Glomerular endothelial cell (primary cell): ENCODE measurements around the gene COL4A1. TPM values are rescaled to one million over a fixed set of nuclear protein-coding genes. Genes with fewer than 3 reads are reported as not detected.

Experiments
- DNase-seq: peaks from one replicate; pipeline ENCODE4 v3.0.0-alpha.2; 2011; ENCODE audit warnings: low read depth, low spot score; ENCODE audit errors: extremely low read depth
- total RNA-seq: library from RNA; depleted of rRNA; stranded (reverse); fragments of >200 nt; gene quantifications from 2 replicates; pipeline ENCODE4 v1.2.3, GENCODE V29; 2015

Gene COL4A1
- total RNA-seq, 1 donor from 2014 or later: 4,558 TPM

DNA sequence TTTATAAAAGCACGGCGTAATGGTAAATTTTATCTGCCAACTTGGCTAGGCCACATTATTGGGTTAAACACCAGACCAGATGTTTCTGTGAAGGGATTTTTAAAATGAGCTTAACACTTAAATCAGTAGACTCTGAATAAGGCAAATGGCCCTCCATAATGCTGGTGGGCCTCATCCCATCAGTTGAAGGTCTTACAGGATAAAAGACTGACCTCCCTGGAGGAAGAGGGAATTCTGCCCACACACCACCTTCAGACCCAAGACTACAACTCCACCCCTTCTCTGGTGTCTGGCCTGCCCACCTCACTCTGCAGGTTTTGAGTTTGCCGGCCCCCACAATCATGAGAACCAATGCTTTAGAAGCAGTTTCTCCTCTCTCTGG lies 96.4 kb downstream of the COL4A1 start:
- DNase-seq: no peak

DNA sequence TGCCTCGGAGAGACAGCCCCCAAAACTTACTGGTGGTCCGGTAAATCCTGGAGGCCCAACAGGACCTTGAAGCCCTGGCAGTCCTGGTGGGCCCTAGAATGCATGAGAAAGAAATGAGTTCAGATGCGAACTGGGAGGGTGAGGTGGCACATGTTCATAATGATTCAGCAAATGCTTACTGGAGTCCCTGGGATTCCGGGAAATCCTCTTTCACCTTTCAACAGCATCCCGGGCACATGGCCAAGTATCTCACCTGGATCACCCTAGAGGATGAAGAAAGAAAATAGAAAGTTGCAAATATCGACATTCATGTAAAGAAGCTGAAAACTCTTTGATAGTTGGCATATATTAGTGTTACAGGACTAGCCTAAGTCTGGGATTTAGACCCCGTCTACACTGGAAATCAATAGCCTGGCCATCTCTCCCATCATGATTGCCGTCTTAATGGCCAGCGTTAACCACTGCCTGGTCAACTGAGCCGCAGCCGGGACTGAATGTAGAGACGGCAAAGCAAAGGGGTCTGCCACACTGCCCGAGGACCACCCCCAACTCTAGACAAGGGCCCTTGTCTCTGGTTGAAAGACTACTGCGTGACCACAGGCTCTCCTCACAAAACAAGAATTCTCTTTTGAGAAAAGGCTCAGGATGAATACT lies 96.9 kb downstream of the COL4A1 start:
- no peak for DNase-seq

DNA sequence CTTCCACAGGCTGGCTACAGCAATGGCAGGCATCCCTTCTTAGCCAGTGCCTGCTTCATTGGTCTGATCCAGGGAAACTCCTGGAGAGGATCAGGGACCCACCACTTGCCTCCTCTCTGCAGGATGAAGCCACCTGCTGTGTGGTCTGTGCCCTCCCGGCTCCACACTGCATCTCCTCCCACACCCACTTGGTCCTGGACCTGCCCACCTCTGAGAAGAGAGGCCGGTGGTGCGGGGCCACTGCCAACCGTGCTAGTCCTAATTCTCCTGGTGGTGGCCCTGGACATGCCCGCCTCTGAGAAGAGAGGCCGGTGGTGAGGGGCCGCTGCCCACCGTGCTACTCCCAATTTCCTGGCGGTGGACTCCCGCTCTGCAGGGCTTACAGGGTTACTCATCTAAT lies 98.8 kb downstream of the COL4A1 start:
- DNase-seq: no peak

DNA sequence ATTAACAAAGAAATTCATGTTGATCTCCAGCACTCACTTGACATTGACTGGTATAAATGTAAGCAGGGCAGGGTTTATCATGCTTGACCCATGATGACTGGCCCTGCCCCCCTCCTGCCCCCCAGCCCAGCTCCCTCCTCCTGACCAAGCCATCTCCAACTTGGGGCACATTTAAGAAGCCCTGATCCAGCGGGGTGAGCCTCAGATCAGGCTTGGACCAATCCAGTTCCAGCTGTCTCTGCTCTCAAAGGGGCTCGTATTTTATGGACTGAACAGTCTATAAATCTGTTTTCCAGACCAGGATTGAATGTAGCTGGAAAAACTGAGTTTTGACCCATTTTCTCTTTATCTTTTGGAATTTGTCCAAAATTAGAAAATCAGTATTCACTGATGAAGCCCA lies 100.0 kb downstream of the COL4A1 start:
- DNase-seq: no peak

DNA sequence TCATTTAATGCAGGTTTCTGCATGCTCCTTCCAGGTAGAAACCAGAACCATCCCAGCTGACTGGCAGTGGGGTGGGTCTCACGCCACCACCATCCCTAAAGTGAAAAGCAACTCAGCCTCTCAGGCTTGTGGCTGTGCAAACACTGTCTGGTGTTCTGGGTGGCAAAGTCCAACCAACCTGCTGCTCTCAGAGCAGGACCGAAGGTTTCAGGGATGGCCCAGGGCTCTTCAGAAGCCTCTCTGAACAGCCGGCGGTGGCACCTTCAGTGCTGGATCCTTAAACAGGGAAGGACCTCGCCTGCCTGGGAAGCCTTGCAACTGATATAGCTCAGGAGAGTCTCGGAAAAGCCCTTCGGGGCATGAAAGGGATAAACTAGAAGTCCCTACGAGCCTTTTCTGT lies 100.8 kb downstream of the COL4A1 start:
- DNase-seq: no peak

DNA sequence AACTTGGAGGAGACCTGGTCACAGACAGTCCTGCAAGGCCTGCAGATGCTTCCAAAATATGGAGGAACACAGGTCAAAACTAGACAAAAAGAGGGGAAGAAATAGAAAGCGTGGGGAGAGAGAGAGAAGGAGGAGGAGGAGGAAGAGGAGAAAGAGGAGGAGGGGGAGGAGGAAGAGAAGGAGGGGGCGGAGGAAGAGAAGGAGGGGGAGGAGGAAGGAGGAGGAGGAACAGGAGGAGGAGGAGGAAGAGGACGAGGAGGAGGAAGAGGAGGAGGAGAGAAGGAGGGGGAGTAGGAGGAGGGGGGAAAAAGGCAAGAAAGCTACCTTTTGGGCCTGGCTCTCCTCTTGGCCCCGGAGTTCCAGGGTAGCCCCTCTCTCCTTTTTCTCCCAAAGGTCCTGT lies 105.8 kb downstream of the COL4A1 start:
- DNase-seq: no peak

DNA sequence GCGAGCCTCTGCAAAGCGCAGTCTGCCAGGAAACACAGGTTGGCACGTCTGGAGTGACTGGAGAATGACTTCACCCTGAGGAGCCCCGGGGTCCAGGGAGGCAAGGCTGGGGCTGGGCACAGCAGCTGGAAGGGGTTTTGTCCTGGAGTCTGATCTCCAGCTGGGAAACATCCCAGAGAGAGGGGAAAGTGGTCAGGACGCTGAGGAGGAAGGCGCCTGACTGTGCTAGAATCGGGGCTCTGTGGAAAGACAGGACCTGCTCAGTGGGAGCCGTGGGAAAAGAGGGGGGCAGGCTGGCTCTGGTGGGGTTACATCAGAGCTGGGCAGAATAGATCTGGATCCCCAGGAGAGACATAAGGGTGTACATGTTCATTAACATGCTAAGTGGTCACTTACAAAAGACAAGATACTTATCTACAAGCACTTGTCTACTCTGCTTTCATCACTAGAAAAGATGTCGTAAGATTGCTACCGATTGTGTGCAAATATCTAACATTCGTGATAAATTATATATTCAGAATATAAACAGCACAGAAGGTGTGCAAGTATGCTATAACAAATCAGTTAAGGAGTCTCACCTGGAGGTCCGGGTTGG lies 106.6 kb downstream of the COL4A1 start:
- DNase-seq: no peak

DNA sequence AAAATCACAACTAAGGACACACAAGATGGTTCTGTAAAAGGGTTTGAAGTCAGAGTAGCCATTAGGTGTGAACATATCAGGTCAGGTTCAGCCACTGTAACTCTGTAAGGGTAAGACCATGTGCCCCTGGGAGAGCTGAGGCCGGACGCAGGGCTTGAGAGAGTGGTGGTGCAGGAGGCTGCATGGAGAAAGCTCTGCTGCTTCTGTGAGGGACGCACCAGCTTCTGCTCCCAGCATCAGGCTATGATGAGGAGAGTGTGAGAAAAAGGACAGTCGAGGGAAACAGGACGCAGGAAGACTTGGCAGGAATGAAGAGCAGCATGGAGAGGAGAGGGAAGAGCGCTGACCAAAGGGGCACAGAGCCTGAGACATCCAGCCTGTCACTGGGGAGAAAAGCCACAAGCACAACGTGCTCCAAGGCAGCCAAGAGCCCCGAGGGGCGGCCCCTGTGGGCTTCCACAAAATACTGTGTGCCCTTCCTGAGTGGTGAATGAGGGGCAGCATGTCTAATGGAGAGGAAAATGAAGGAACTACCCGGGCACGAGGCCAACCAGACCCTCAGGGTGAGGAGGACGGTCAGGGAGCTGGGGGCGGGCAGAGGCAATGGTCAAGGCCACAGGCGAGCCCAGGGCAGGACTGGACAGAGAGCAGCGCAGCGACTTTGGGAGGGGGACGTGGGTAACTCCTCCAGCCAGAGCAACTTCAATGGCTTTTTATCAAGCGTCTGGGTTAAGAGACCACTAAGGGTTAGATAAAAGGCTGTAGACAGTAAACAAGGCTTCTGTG lies 107.7 kb downstream of the COL4A1 start:
- no peak for DNase-seq

DNA sequence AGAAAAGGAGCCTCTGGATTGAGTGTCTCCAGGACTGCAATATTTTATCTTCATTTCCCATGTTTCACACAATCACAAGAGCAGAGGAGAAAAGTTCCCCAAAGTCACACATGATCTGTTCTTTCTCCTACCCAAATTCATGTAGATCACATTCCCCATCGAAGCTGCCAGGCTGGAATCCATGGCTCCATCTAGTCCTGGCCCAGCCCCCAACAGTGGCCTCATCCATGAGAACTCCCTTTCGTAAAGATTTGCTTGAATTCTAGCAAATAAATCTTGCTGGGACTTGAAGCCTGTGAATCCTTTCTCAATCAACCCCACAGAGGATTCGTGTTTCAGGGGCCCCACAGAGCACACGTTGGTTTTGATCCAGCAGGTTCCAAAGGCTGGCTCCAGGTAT lies 109.5 kb downstream of the COL4A1 start:
- no peak for DNase-seq

DNA sequence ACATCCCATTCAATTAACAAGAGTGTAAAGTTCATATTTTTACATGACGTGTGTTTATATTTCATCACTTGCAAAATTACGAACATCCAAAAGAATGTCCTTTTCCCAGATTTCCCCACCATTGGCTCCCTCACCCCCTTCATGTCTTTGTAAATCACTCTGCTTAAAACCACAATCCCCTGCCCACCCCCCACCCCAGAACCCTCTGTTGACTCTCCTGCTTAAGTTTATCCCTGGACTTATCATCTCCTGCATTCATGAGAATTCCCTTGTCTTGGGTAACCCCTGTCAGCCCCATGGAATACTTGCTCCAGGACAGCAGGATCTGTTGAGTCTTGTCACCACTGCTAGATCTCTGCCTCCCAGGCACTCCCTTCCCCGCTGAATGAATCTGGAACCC lies 109.9 kb downstream of the COL4A1 start:
- DNase-seq: no peak

DNA sequence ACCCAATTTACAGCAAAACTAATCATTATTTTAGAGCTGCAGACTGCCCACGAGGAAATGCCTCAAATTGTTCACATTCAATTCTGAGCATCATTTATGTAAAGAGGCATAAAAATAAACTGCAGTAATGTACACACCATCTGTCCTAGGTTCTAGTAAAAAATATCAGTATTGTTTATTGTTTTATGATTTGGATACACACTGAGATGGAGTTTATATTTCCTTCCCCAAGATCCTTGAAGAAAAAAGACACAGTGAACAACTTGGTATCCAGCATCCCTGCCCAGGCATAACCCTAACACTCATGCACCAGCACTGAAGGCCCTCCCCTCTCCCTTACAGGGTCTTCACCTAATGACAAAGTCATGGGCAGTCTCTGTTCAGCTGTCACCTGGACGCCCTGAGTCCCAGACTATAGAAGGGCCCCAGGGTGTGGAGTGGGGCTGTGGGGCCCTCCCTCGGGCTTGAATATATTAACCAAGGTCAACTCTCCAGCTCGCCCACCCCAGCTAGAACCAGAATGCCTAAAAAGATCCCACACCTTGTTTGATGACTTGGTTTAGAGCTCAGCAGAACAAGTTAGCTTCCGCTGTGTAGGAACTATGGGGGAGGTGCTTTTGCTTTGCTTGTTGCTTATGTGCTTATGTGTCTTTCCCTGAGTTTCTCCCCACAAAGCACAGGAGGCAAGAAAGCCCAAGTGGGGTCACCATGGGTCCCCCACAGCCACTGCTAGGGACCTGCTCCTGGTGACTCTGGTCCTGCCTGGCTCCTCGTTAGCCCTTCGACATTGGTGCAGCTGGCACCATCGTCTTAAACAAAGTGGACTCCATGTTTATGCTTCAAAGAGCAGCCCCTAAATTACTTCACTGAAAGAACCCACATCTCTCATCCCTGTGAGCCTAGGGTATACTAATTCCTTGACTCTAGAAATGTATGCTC lies 111.1 kb downstream of the COL4A1 start:
- no peak for DNase-seq

DNA sequence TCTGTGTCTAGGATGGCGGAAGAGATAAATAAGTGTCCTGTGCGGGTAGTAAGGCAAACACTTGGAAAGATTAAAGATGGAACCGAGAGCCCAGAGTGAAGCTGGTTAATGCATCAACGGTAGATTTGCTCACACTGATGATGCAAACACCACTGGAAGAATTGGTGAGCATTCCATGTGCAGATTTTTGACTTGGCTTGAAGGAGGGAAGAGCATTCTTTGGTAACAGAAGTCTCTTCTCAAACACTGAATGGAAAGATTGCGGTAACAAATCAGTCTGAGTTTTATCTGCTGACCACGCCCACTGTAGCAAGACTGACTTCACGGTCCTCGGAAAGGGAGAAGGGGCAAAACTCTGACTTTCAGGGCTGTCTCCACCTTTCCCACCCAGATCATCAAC lies 112.5 kb downstream of the COL4A1 start:
- DNase-seq: no peak

DNA sequence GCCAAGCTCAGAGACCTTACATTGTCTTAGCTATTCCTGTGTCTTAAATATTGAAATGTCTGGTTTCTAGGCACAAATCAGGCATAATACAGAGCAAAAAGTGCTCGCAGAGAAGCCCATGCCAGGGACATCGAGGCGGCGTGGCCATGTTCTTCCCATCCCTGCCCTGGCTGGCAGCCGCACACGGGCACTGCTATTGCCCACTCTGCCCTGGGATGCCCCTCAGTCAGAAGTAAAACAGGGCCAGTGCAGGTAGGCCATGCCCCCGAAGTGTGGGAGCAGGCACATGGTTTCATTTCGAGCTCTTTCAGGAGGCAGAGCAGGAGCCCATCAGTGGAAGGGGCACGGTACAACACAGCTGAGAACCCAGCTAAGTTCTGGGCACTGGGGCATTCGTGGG lies 113.5 kb downstream of the COL4A1 start:
- DNase-seq: no peak

DNA sequence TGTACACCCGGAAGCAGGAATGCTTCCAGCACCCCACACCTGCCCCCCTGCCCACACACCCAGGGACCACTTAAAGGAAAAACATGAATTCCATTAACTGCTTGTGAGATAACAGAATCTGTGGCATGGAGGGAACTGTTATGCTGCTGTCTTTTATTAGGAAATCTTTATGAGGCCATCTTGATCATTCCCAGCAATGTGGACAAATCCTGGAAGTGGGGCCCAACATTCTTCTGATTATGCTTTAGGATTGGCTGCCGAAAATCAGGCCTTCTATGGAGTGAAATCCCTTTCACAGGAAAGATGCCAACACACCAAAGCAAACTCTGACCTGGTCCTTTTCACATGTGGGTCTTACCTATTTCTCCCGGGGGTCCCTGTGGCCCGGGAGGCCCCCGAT lies 114.5 kb downstream of the COL4A1 start:
- no peak for DNase-seq

DNA sequence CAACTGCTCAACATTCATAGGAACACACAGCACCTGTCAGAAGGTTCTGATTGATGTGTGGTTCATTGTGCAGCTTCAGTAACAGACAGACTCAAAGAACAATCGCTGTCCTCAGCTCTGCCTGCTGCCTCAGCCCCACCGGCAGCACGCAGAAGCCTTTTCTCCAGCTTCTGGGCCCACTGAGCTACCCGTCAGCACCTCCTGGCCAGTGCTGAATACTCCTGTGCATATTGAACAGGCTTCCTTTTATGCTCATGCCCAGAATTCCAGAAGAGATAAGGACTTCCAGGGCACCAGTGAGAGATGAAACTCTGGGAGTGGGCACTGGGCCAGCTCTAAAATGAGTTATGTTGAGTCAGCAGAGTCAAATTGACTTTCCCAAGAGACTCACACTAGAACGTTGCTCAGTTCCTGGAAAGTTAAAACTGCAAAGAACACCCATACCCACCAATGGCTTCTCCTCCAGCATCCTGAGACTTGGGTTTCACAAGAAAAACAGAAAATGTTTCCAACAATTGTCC lies 119.3 kb downstream of the COL4A1 start:
- peak; percentile 29 for DNase-seq

DNA sequence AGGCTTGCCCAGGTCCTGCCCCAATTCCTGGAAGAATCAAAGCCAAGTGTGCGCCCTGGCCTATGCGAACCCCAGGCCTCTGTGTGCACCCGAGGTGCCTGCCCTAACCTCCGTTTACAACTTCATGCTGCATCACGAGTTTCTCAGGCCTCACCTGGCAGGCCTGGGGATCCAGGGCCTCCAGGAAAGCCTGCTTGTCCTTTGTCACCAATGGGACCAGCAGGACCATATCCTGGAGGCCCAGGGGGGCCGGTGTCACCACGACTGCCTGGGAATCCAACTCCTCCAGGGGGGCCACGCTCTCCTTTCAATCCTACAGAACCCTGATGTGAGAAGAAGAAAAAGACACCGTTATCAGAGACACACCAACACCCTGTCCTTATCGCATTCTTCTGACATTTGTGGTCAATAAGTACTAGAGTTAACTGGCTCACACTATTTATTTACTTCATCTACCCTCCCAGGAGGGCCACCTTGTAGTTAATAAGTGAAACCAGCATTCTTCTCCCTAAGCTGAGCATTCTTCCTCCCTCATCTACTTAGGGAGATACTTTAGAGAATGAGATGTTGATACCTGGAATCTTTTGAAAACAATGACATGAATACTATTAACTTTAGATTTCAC lies 120.6 kb downstream of the COL4A1 start:
- no peak for DNase-seq

DNA sequence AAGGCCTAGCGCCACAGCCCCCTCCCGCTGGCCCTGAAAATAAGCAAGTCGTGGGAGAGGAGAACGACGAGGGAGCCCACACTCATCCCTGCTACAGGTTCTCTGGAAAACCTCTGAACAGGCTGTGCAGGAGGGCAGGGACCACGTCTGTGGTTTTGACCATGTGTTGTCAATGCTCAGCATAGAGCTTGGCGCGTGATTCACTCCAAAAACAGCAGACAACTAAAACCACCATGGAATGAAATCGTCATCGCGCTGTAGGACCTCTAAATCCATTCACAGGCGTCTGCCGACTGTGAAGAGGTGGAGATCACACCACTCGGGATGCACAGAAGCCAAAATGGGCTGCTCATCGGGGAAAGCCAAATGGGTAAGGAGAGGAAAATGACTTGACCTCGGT lies 121.3 kb downstream of the COL4A1 start:
- DNase-seq: no peak

DNA sequence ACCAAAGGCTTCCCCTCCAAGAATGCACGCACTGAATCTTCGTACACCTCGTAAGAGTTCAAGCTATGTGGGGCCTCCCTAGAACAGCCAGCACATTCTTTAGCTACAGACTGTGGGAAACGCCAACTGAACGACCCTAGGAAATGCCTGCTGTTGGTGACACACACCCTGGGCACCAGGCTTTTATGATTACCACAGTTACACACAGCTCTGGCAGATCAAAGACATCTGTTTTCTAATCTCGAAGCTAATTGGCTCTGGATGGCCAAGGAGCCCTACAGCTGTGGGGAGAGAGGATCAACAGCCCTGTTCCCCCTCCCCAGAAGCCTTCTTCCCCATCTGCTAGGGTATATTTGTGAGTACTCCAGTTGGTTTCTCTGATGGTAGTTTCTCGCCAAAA lies 123.0 kb downstream of the COL4A1 start:
- no peak for DNase-seq

DNA sequence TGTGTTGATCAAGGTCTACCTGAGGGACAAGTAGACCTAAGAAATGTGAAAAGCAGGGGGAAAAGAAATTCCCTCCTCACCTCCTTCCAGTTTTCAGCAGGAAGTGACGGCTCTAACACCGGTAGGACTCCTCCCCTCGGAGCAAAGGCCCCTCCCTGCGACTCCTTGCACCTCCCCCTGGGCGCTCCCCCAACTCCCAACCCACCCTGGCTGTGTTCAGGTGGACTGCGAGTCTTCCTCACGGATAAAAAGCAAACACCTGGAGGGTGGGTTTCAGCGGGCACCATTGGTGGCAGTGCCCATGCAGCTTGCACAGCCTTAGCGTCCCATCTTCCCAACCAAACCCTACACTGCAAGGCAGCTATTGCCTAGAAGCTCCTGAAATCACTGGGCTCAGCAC lies 124.5 kb downstream of the COL4A1 start:
- DNase-seq: no peak

DNA sequence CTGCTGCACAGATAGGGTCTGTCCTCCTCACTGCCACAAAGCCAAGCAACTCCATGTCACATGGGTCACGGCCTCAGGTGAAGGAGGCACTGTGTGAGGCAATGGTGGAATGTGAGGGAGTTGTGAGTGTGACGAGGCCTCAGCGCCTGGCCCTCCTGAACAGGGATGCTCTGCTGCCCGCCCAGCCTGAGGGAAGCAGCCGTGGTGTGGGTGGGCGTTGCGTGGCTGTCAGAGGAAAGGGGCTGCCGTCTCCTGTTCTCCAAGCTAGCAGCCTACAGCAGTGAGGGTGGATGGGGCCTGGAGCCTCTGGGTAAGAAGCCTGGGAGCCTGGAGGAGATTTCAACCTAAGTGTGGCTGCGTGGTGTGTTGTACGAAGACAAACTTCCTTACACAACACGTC lies 125.0 kb downstream of the COL4A1 start:
- no peak for DNase-seq

DNA sequence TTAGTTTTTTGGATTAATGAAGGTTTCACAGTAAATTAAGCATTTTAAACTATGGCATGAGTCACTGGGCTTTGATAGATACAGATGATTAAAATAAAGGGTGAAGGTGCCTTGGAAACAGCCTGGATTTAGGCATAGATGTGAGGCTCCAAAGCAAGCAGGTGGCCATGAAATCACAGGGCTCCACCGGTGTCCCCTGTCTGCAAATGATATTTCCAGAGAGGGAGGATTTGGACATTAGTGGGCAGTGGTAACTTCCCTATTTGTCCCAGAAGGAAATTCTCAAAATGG lies 127.2 kb downstream of the COL4A1 start:
- DNase-seq: no peak
